K562 (cell line): Measurements from ENCODE around the gene AKAP6. TPM values are rescaled to one million over a fixed set of nuclear protein-coding genes. Genes with fewer than 3 reads are reported as not detected.

Source experiments
- ATAC-seq: fragments of 200-7000 bp; cut with Tn5 transposase; 3 replicates; pipeline ENCODE4 v1.9.1; 2020; ENCODE audit warnings: moderate library complexity
- BruUV-seq: library from RNA; stranded (reverse); fragments of 400-500 nt; replicated peaks from 2 replicates; lab custom pipeline; 2021; lab: Mats Ljungman, UMichigan
- CTCF ChIA-PET: fragments of 300-600 bp; formaldehyde crosslinking; extraction: SDS; loops from one replicate; lab custom pipeline; 2021; ENCODE audit warnings: low intra/inter-chr PET ratio; lab: Yijun Ruan, JAX
- POLR2A ChIA-PET: fragments of 300-600, 350-650 bp; sonication (Branson Sonifier 250); formaldehyde crosslinking; extraction: SDS; loops from one replicate; lab custom pipeline; 2021; ENCODE audit warnings: antibody characterized with exemption, inconsistent platforms; lab: Yijun Ruan, JAX
- DNase-seq, 4 experiments: peaks; one replicate each; pipeline versions ENCODE4 v3.0.0 to v3.0.0-alpha.2; 2011 to 2018; ENCODE audit warnings: low spot score in 3 of 4, mixed read lengths in 3 of 4; ENCODE audit errors: extremely low read depth in 1 of 4
- FAIRE-seq: peaks from 2 replicates; lab custom pipeline; 2011; peaks lifted over from hg19 to GRCh38; lab: Jason Lieb, UNC
- H2AFZ ChIP-seq: 2 replicates; pipeline ENCODE4 v1.6.0; 2011; ENCODE audit warnings: low read depth, low read length, control low read depth, inconsistent platforms
- H3K27ac ChIP-seq: fragments of 200-600 bp; 3 replicates; pipeline ENCODE4 v1.8.0; 2011; ENCODE audit warnings: low read depth, mild to moderate bottlenecking, control low read depth, inconsistent platforms, low read length, moderate library complexity, mixed read lengths; ENCODE audit errors: extremely low read depth
- H3K27me3 ChIP-seq, 2 experiments: fragments of 300-600 bp in 1 of 2; 2 replicates in 1 of 2; 3 replicates in 1 of 2; pipeline versions ENCODE4 v1.6.0 to v1.8.0; 2011; ENCODE audit warnings: inconsistent platforms in 2 of 2, low read length in 2 of 2, mild to moderate bottlenecking in 1 of 2, mixed read lengths in 1 of 2, moderate library complexity in 1 of 2; ENCODE audit not compliant: control insufficient read depth in 2 of 2, insufficient read depth in 2 of 2
- H3K36me3 ChIP-seq: fragments of 300-600 bp; 3 replicates; pipeline ENCODE4 v1.8.0; 2011; ENCODE audit warnings: mild to moderate bottlenecking, low read length, inconsistent platforms; ENCODE audit not compliant: control insufficient read depth, insufficient read depth
- H3K4me1 ChIP-seq, 2 experiments: fragments of 200-600 bp in 1 of 2; replicated peaks in 1 of 2; 2 replicates in 1 of 2; 3 replicates in 1 of 2; pipeline versions ENCODE4 v1.5.1 to v1.8.0; 2011; ENCODE audit warnings: inconsistent platforms in 2 of 2, low read length in 2 of 2, mild to moderate bottlenecking in 1 of 2, mixed read lengths in 1 of 2, moderate library complexity in 1 of 2; ENCODE audit not compliant: control insufficient read depth in 2 of 2, insufficient read depth in 2 of 2
- H3K4me2 ChIP-seq: 2 replicates; pipeline ENCODE4 v1.6.1; 2011; ENCODE audit warnings: low read length, control low read depth, inconsistent platforms, mixed read lengths; ENCODE audit not compliant: insufficient read depth
- H3K4me3 ChIP-seq: fragments of 200-600 bp; sonication (generic), shearing (Covaris generic); 2 replicates; pipeline ENCODE4 v1.5.1; 2016; ENCODE audit warnings: control low read depth, inconsistent platforms
- H3K79me2 ChIP-seq: fragments of 200-600 bp; 3 replicates; pipeline ENCODE4 v1.8.0; 2011; ENCODE audit warnings: low read length, inconsistent platforms; ENCODE audit not compliant: control insufficient read depth, insufficient read depth
- H3K9ac ChIP-seq, 2 experiments: 2 replicates each; pipeline versions ENCODE4 v1.6.0 to v1.6.1; 2011; ENCODE audit warnings: low read depth in 2 of 2, low read length in 2 of 2, control low read depth in 1 of 2, inconsistent platforms in 1 of 2, mild to moderate bottlenecking in 1 of 2, mixed read lengths in 1 of 2; ENCODE audit not compliant: insufficient read depth in 1 of 2
- H3K9me1 ChIP-seq: one replicate; pipeline ENCODE4 v1.6.0; 2011; ENCODE audit warnings: inconsistent platforms, mild to moderate bottlenecking, low read length, moderate library complexity; ENCODE audit not compliant: control insufficient read depth, insufficient read depth
- H3K9me3 ChIP-seq: replicated peaks from 2 replicates; pipeline ENCODE4 v1.5.1; 2011; ENCODE audit warnings: low read depth, low read length, inconsistent platforms; ENCODE audit not compliant: control insufficient read depth, insufficient read depth
- H4K20me1 ChIP-seq: replicated peaks from 2 replicates; pipeline ENCODE4 v1.6.1; 2011; ENCODE audit warnings: low read length, inconsistent platforms, mixed read lengths; ENCODE audit not compliant: control insufficient read depth, insufficient read depth
- ARHGAP35 ChIP-seq: fragments of 450-650 bp; IDR thresholded peaks from 2 replicates; pipeline ENCODE4 v1.6.1; 2018; ENCODE audit not compliant: partially characterized antibody
- BACH1 ChIP-seq: fragments of 200-800 bp; sonication (Bioruptor generic); IDR thresholded peaks from 2 replicates; pipeline ENCODE4 v1.6.1; 2016; ENCODE audit warnings: missing genetic modification characterization, missing compliant biosample characterization
- BRF1 ChIP-seq: IDR thresholded peaks from 3 replicates; pipeline ENCODE4 v1.6.1; 2011; ENCODE audit warnings: borderline replicate concordance, mild to moderate bottlenecking; ENCODE audit not compliant: insufficient read length; ENCODE audit errors: extremely low read depth
- PYGO2 ChIP-seq: fragments of 450-650 bp; IDR thresholded peaks from 2 replicates; pipeline ENCODE4 v1.6.1; 2016; ENCODE audit warnings: mild to moderate bottlenecking, missing genetic modification characterization, moderate library complexity, missing compliant biosample characterization
- RBM17 ChIP-seq: fragments of 200-400 bp; formaldehyde crosslinking; IDR thresholded peaks from 2 replicates; pipeline ENCODE4 v1.6.1; 2017; ENCODE audit warnings: low read depth, mild to moderate bottlenecking, low read length, borderline replicate concordance
- REST ChIP-seq, 2 experiments: fragments of 450-650 bp; formaldehyde crosslinking in 1 of 2; IDR thresholded peaks; 2 replicates each; pipeline versions ENCODE4 v1.4.0 to v1.6.1; 2014 to 2020; ENCODE audit warnings: mild to moderate bottlenecking in 2 of 2, borderline replicate concordance in 1 of 2, low read depth in 1 of 2
- ZC3H8 ChIP-seq: fragments of 450-650 bp; IDR thresholded peaks from 2 replicates; pipeline ENCODE4 v1.6.1; 2017
- WGBS: fragments of 100-300 bp; shearing (Covaris generic); methylation state at CpG from one replicate; pipeline ENCODE4 v1.1.6; 2016; ENCODE audit warnings: low coverage, mixed read lengths; ENCODE audit not compliant: insufficient coverage; ENCODE audit errors: missing lambda C conversion rate; 5-methylcytosine and 5-hydroxymethylcytosine counted together
- in situ Hi-C: fragments of 300-500 bp; cut with MboI; formaldehyde crosslinking; loops from 4 replicates; pipeline ENCODE4 v1.15.0; 2018; ENCODE audit warnings: inconsistent platforms, mixed read lengths
- intact Hi-C: fragments of 100-400 bp; cut with micrococcal nuclease; formaldehyde crosslinking; loops from 2 replicates; pipeline ENCODE4 v1.14.2; 2022
- polyA plus RNA-seq, 8 experiments: library from polyadenylated mRNA; depleted of rRNA in 4 of 8; stranded (reverse) in 5 of 8; unstranded in 3 of 8; fragments of >200 nt; fragmentation: Nextera tagmentation in 2 of 8; fragmentation: Illumina TruSeq in 1 of 8; extraction: Ambion mirVana in 2 of 8; extraction: Trizol in 1 of 8; gene quantifications; 2 replicates each; pipeline versions ENCODE4 v1.2.1 to v1.2.3, GENCODE V29; 2011 to 2014; ENCODE audit warnings: inconsistent platforms in 1 of 8, missing spikeins in 1 of 8
- total RNA-seq, 7 experiments: library from RNA; depleted of rRNA in 6 of 7; stranded (reverse); fragments of >200 nt in 6 of 7; fragmentation: Illumina TruSeq in 2 of 7; extraction: Trizol in 2 of 7; gene quantifications; 2 replicates each; pipeline versions ENCODE4 v1.2.1 to v1.2.3, GENCODE V29; 2011 to 2021; ENCODE audit warnings: low replicate concordance in 1 of 7
- TF ChIP-seq, protein P1 (sequence below): fragments of 250-450 bp; sonication (Bioruptor Pico); IDR thresholded peaks from 2 replicates; pipeline ENCODE4 v1.5.0; 2020; ENCODE audit warnings: mild to moderate bottlenecking
- TF ChIP-seq, protein P2 (sequence below): fragments of 450-650 bp; conservative IDR thresholded peaks from 2 replicates; pipeline ENCODE4 v1.6.1; 2016; ENCODE audit warnings: missing genetic modification characterization, low read depth, mild to moderate bottlenecking, control low read depth, missing compliant biosample characterization

Gene AKAP6
- total and polyA plus RNA-seq, 9 of the 15 experiments (the other 6 are each of a cell fraction or from before 2014, with no cell fraction given): 0.03 to 1.7 (median 0.48) TPM

DNA sequence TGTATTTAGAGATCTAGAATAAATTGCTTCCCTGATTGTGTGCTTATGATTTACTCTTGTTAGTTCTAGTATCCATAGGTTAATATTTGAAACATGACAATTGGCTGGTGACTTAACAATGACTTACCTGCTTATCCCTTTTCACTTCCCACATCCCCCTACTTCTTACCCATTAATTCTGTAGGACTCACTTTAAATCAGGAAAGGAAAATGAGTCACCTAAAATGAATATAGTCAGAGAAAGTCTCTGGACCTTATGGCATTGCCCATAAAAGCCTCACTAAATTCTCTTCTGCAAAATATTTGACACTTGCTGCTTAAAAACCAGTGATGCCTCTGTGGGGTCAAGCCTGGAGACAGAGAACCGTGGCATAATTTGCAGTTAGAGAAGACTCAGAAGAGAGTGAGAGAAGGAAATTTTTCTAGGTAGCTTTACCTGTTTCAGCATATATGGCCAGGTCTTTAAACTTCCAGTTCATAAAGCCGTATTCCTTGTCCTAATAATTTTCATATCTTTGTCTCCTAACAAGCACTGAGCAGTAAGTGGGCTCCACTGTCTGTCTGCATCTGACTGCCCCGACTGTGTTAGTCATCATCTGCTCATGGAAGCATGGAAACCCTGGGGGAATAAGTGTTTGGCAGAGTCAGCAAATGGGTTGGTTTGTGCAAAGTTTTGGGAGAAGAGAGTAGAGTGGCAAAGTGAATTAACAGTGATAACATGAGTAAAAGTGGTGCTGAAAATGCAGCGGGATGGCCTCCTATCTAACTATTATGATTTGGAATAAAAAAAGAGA, 294.4 kb downstream of the AKAP6 start:
- ATAC-seq (no peak), DNase-seq (no peak), FAIRE-seq (no peak)
- Histone ChIP-seq H2AFZ (no peak overlapping the region), H3K9me3 (no peaks in the 10 kb centered on the region), H3K9me1 (no peaks in the 10 kb centered on the region), H3K27ac (no peak overlapping the region), H3K4me3 (no peak overlapping the region), H4K20me1 (no peaks in the 10 kb centered on the region), H3K79me2 (no peaks in the 10 kb centered on the region), H3K36me3 (no peaks in the 10 kb centered on the region), H3K27me3 (no peaks in the 10 kb centered on the region), H3K9ac (no peak overlapping the region), H3K4me2 (no peak overlapping the region), H3K4me1 (no peaks in the 10 kb centered on the region)
- TF ChIP-seq BRF1 (no peak), ZC3H8 (no peak), PYGO2 (tag) (no peak), ARHGAP35 (no peak), RBM17 (no peak), REST (IDR thresholded peaks at IDR 0.05; ENCODE audit: borderline replicate concordance) (no peak), REST (CRISPR knock-in tag; IDR thresholded peaks at IDR 0.05; ENCODE audit: low read depth) (no peak), BACH1 (tag) (no peak)
- TF ChIP-seq, protein P1, sequence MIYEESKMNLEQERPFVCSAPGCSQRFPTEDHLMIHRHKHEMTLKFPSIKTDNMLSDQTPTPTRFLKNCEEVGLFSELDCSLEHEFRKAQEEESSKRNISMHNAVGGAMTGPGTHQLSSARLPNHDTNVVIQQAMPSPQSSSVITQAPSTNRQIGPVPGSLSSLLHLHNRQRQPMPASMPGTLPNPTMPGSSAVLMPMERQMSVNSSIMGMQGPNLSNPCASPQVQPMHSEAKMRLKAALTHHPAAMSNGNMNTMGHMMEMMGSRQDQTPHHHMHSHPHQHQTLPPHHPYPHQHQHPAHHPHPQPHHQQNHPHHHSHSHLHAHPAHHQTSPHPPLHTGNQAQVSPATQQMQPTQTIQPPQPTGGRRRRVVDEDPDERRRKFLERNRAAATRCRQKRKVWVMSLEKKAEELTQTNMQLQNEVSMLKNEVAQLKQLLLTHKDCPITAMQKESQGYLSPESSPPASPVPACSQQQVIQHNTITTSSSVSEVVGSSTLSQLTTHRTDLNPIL (CRISPR knock-in tag): no peak
- TF ChIP-seq, protein P2, sequence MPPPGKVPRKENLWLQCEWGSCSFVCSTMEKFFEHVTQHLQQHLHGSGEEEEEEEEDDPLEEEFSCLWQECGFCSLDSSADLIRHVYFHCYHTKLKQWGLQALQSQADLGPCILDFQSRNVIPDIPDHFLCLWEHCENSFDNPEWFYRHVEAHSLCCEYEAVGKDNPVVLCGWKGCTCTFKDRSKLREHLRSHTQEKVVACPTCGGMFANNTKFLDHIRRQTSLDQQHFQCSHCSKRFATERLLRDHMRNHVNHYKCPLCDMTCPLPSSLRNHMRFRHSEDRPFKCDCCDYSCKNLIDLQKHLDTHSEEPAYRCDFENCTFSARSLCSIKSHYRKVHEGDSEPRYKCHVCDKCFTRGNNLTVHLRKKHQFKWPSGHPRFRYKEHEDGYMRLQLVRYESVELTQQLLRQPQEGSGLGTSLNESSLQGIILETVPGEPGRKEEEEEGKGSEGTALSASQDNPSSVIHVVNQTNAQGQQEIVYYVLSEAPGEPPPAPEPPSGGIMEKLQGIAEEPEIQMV (tag): no peak
- ChIA-PET POLR2A (no interaction called here), CTCF (no interaction called here)
- in situ Hi-C loops: no loop called here
- 0% methylated on average over 3 of the region's 4 CpGs for WGBS
- intact Hi-C loops: no loop called here
- no TSS peak for BruUV-seq
